ENCODE results near the gene POGLUT3.
A peak's percentile ranks its signal among the peaks of the same experiment; 100 is the strongest.

POGLUT3 gene

DNA sequence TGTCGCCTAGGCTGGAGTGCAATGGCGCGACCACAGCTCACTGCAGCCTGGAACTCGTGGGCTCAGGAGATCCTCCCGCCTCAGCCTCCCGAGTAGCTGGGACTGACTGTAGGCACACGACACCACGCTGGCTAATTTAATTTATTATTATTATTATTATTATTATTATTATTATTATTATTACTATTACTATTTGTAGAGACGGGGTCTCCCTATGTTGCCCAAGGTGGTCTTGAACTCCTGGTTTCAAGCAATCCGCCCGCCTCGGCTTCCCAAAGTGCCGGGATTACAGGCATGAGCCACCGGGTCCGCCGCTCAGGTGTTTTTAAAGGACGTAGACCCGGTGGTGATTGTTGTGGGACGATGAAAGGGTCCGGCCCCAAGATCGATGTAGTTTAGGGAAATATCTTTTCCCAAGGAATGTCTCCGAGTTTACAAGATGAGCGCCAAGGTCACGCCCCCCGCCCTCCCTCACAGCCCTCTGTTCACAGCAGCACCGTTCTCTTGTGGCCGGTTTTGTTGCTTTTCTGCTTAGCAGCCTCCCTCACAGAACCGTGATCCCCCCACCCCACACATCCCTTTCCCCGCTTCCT lies 728 bp upstream of the POGLUT3 start:
- Histone ChIP-seq H3K9me3 (ENCODE audit: control insufficient read depth, low read length) (no peaks in the 10 kb centered on the region), H3K4me1 (peaks cover 12% of the 10 kb centered on the region), H3K9ac (no peak overlapping the region), H3K27ac (peak overlapping the region; percentile 94), H3K36me3 (ENCODE audit: control insufficient read depth, insufficient read depth, low read length) (no peaks in the 10 kb centered on the region), H3K79me2 (peaks cover 3% of the 10 kb centered on the region), H3K4me3 (ENCODE audit: low read depth, low read length) (peak overlapping the region; percentile 50), H3K4me2 (ENCODE audit: low read length) (peak overlapping the region; percentile 72), H3K27me3 (ENCODE audit: control insufficient read depth, insufficient read depth, low read length) (no peaks in the 10 kb centered on the region), H2AFZ (peak overlapping the region; percentile 83)
- TF ChIP-seq, protein P1, sequence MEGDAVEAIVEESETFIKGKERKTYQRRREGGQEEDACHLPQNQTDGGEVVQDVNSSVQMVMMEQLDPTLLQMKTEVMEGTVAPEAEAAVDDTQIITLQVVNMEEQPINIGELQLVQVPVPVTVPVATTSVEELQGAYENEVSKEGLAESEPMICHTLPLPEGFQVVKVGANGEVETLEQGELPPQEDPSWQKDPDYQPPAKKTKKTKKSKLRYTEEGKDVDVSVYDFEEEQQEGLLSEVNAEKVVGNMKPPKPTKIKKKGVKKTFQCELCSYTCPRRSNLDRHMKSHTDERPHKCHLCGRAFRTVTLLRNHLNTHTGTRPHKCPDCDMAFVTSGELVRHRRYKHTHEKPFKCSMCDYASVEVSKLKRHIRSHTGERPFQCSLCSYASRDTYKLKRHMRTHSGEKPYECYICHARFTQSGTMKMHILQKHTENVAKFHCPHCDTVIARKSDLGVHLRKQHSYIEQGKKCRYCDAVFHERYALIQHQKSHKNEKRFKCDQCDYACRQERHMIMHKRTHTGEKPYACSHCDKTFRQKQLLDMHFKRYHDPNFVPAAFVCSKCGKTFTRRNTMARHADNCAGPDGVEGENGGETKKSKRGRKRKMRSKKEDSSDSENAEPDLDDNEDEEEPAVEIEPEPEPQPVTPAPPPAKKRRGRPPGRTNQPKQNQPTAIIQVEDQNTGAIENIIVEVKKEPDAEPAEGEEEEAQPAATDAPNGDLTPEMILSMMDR (IDR thresholded peaks at IDR 0.05) = no peak

DNA sequence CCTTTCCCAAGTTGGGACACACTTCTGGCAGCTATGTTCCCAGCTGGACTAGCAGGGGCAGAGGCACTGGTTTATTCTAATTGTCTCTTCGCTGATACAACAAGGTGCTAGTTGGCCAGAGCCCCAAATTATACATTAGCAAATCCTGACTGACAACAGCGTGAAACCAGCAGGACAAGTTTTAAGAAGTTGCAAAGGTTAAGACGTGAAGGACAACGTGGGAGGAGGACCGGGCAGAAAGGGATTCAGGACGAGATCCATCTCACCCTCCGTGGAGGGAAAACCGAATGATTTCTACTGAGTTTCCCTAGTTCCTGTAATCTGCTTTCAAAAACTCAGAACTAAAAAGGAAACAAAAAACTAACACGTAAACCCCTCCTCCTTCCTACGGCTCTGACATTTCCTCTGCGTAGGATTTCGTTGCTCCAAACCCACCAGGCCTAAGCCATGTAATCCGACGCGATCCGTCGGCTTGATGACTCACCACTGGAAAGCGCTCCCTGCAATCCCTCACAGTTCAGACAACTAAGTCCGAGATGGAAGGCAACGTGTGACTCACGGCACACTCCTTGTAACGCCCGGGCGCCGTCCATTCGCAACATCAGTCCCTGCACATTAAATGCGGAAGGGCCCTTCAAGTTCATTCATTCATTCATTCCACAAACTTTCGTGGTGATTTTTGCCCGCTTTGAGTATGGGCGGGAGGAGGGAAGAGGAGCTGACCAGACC lies 703 bp downstream of the POGLUT3 start:
- H3K27ac ChIP-seq = peak overlapping the region; percentile 94
- no peaks in the 10 kb centered on the region for H3K27me3 ChIP-seq (ENCODE audit: control insufficient read depth, insufficient read depth, low read length)
- peaks cover 5% of the 10 kb centered on the region for H3K79me2 ChIP-seq
- H3K4me3 ChIP-seq (ENCODE audit: low read depth, low read length) = peak overlapping the region; percentile 68
- H3K4me1 ChIP-seq = peaks cover 12% of the 10 kb centered on the region
- H2AFZ ChIP-seq = peak overlapping the region; percentile 87
- H3K4me2 ChIP-seq (ENCODE audit: low read length) = peak overlapping the region; percentile 72
- TF ChIP-seq, protein P1 (IDR thresholded peaks at IDR 0.05) = no peak
- no peaks in the 10 kb centered on the region for H3K36me3 ChIP-seq (ENCODE audit: control insufficient read depth, insufficient read depth, low read length)
- H3K9me3 ChIP-seq (ENCODE audit: control insufficient read depth, low read length) = no peaks in the 10 kb centered on the region
- H3K9ac ChIP-seq = peak overlapping the region; percentile 80

DNA sequence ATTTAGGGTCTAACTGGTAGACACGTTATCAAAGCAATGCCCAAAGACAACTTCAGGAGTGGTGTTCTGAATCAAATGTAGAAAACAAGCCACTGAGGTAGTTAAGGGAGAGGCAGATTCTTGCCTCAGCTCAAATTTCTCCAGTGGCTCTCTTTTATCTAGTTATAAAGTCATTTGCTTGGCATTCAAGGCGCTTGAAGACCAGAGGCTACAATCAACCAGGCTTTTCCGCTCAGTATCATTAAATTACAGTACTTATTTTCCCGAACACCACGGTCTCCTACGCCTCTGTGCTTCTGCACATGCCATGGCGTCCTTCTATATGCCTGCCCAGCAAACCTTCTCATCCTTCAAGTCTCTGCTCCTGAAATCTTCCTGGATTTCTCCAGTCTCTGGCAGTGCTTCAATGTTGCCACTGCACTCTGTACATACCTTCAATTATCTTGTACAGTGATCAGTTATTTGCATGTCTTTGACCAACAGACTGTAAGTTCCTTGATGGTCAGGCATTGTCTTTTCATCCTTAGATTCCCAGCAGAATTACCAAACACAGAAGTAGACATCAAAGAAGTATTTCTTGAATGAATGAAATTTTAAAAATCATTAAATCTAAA lies 1.4 kb downstream of the POGLUT3 start:
- Histone ChIP-seq H3K27ac (peak overlapping the region; percentile 94), H3K27me3 (ENCODE audit: control insufficient read depth, insufficient read depth, low read length) (no peaks in the 10 kb centered on the region), H3K9me3 (ENCODE audit: control insufficient read depth, low read length) (no peaks in the 10 kb centered on the region), H3K4me1 (peaks cover 12% of the 10 kb centered on the region), H2AFZ (peak overlapping the region; percentile 87), H3K4me3 (ENCODE audit: low read depth, low read length) (peak overlapping the region; percentile 68), H3K9ac (no peak overlapping the region), H3K36me3 (ENCODE audit: control insufficient read depth, insufficient read depth, low read length) (no peaks in the 10 kb centered on the region), H3K79me2 (peaks cover 5% of the 10 kb centered on the region), H3K4me2 (ENCODE audit: low read length) (peak overlapping the region; percentile 72)
- TF ChIP-seq, protein P1 (IDR thresholded peaks at IDR 0.05) = no peak

DNA sequence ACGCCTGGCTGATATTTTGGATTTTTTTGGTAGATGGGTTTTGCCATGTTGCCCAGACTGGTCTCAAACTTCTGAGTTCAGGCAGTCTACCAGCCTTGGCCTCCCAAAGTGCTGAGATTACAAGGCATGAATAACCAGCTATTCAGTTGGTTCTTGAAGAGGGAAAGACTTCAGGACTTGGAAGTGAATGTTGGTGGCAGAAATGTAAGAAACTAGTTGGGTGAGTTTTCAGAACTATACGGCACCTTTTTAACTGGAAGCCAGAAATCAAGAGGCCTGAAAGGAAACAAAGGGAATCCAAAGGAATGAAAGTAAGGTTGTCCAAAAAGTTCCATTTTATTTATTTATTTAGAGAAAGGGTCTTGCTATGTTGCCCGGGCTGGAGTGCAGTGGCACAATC lies 2.9 kb downstream of the POGLUT3 start:
- peaks cover 7% of the 10 kb centered on the region for H3K4me1 ChIP-seq
- no peak overlapping the region for H2AFZ ChIP-seq
- H3K4me2 ChIP-seq (ENCODE audit: low read length) = no peak overlapping the region
- H3K27me3 ChIP-seq (ENCODE audit: control insufficient read depth, insufficient read depth, low read length) = no peaks in the 10 kb centered on the region
- TF ChIP-seq, protein P1 (IDR thresholded peaks at IDR 0.05) = no peak
- H3K27ac ChIP-seq = no peak overlapping the region
- H3K9me3 ChIP-seq (ENCODE audit: control insufficient read depth, low read length) = no peaks in the 10 kb centered on the region
- H3K36me3 ChIP-seq (ENCODE audit: control insufficient read depth, insufficient read depth, low read length) = no peaks in the 10 kb centered on the region
- peaks cover 7% of the 10 kb centered on the region for H3K79me2 ChIP-seq
- no peak overlapping the region for H3K4me3 ChIP-seq (ENCODE audit: low read depth, low read length)
- no peak overlapping the region for H3K9ac ChIP-seq
